ENCODE measurements around the gene RRP1B.

- TF ChIP-seq POLR2AphosphoS5 (IDR thresholded peaks at IDR 0.05) (no peak), CTCF (IDR thresholded peaks at IDR 0.05) (no peak), EP300 (IDR thresholded peaks at IDR 0.05) (no peak), POLR2A (IDR thresholded peaks at IDR 0.05; ENCODE audit: low read depth) (no peak)
Observed at GRCh38 chr21:43701936-43702784, 42.8 kb downstream of the RRP1B start.
